IMR-90 (cell line): ENCODE data around the gene STOML2.

Experiments
- CTCF ChIP-seq: conservative IDR thresholded peaks from 2 replicates; pipeline ENCODE4 v1.5.1; 2012; ENCODE audit warnings: mild to moderate bottlenecking, low read depth, low read length, improper control_type of control experiment
- MXI1 ChIP-seq: IDR thresholded peaks from 2 replicates; pipeline ENCODE4 v1.6.1; 2012; ENCODE audit warnings: low read depth, mild to moderate bottlenecking, low read length, moderate library complexity, borderline replicate concordance
- POLR2A ChIP-seq: IDR thresholded peaks from 2 replicates; pipeline ENCODE4 v1.6.1; 2012; ENCODE audit warnings: mild to moderate bottlenecking, low read depth, low read length
- RFX5 ChIP-seq: IDR thresholded peaks from 2 replicates; pipeline ENCODE4 v1.8.0; 2012; ENCODE audit warnings: low read depth, mild to moderate bottlenecking, low read length, moderate library complexity

- TF ChIP-seq CTCF (no peak), MXI1 (no peak), RFX5 (no peak), POLR2A (no peak)
These were observed 795 bp upstream of the STOML2 start for GRCh38 chr9:35103660-35104191.
